SU-DHL-6 (cell line): Measurements from ENCODE around the gene SPRYD4.

Experiments used
- CTCF ChIP-seq: fragments of 200-600 bp; sonication (generic); IDR thresholded peaks from one replicate; pipeline ENCODE4 v1.5.1; 2017; ENCODE audit warnings: antibody characterized with exemption, mild to moderate bottlenecking, low read length, moderate library complexity; ENCODE audit not compliant: insufficient read depth, poor library complexity, severe bottlenecking
- EZH2phosphoT487 ChIP-seq: fragments of 200-600 bp; sonication (generic), shearing (Covaris generic); conservative IDR thresholded peaks from 2 replicates; pipeline ENCODE4 v1.6.1; 2018; ENCODE audit warnings: mild to moderate bottlenecking, antibody characterized with exemption, low read length, moderate library complexity, mixed read lengths

- TF ChIP-seq CTCF (no peak), EZH2phosphoT487 (no peak)
These were observed 5.8 kb upstream of the SPRYD4 start for GRCh38 chr12:56462565-56462964.
